ENCODE results near the gene STK32C. TPM values are rescaled to one million over a fixed set of nuclear protein-coding genes. Genes with fewer than 3 reads are reported as not detected.

Gene STK32C
- polyA plus RNA-seq, 2 donors = 4.5 to 5.6 TPM

DNA sequence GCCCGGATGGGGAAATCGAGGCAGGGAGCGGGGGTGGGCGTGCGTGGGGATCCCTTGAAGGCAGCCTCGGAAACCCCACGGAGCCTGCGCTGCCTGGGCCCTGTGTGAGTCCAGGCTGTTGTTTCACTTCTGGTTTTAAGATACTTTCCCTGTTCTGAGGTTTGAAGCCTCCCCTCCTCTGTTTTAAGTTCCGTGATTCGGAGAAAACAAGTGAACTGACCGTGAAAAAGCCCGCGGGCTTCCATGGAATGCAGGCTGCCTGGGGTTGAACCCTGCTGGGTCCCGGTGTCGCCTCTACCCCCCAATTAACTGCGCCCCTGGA lies 24.6 kb upstream of the STK32C start:
- peaks cover 0 to 2% of the 10 kb centered on the region in 2 donors for H3K4me1 ChIP-seq (ENCODE audit: control insufficient read depth in 2 of 2, insufficient read depth in 2 of 2, low read length in 1 of 2)
- 9% methylated on average over 16 of the region's 16 CpGs for WGBS, 2 donors
- peak overlapping the region; percentile 41 to 76 for H3K27ac ChIP-seq (ENCODE audit: low read depth in 2 of 2, low read length in 1 of 2)

GRCh38 chr10:132331601-132332432 lies 24.1 kb upstream of the STK32C start, which contains the start of gene LRRC27:
Gene LRRC27 (plus strand): TSS chr10:132332193. CDS start chr10:132333525, 1,332 bp downstream.
- Histone ChIP-seq H3K27me3 (ENCODE audit: control insufficient read depth in 1 of 2, insufficient read depth in 2 of 2, low read length in 2 of 2) (no peaks in the 10 kb centered on the region), H3K36me3 (ENCODE audit: control insufficient read depth in 2 of 2, insufficient read depth in 2 of 2, low read length in 1 of 2) (no peaks in the 10 kb centered on the region), H3K4me1 (ENCODE audit: control insufficient read depth in 2 of 2, insufficient read depth in 2 of 2, low read length in 1 of 2) (peaks cover 0 to 2% of the 10 kb centered on the region in 2 donors), H3K4me3 (ENCODE audit: low read depth in 1 of 2, low read length in 2 of 2) (peak within 1 kb of the TSS; percentile 58 to 80), H3K27ac (ENCODE audit: low read depth in 2 of 2, low read length in 1 of 2) (peak within 1 kb of the TSS; percentile 51 to 89), H3K9me3 (ENCODE audit: control insufficient read depth in 2 of 2, insufficient read depth in 1 of 2, low read depth in 1 of 2, low read length in 1 of 2) (no peaks in the 10 kb centered on the region)
- 0 to 1% methylated on average over 76 to 88 of the region's 89 CpGs for WGBS, 2 donors

More for the DNA sequence above, 24.6 kb upstream of the STK32C start:
- no peaks in the 10 kb centered on the region for H3K27me3 ChIP-seq (ENCODE audit: control insufficient read depth in 1 of 2, insufficient read depth in 2 of 2, low read length in 2 of 2)
- H3K36me3 ChIP-seq (ENCODE audit: control insufficient read depth in 2 of 2, insufficient read depth in 2 of 2, low read length in 1 of 2) = no peaks in the 10 kb centered on the region
- peak overlapping the region; percentile 58 to 80 for H3K4me3 ChIP-seq (ENCODE audit: low read depth in 1 of 2, low read length in 2 of 2)
- H3K9me3 ChIP-seq (ENCODE audit: control insufficient read depth in 2 of 2, insufficient read depth in 1 of 2, low read depth in 1 of 2, low read length in 1 of 2) = no peaks in the 10 kb centered on the region

DNA sequence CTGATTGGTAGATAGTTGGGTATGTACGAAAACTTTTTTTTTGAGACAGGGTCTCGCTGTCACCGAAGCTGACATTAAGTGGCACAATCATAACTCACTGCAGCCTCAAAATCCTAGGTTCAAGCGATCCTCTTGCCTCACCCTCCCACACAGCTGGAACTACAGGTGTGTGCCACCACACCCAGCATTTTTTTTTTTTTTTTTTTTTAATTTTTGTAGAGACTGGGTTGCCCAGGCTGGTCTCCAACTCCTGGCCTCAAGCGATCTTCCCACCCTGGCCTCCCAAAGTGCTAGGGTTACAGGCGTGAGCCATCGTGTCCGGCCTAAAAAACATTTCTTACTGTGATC lies 22.7 kb upstream of the STK32C start:
- H3K27ac ChIP-seq (ENCODE audit: low read depth in 2 of 2, low read length in 1 of 2) = peak overlapping the region in 1 of 2 donors; percentile 38
- WGBS, 2 donors = 82 to 85% methylated on average over 8 of the region's 8 CpGs

DNA sequence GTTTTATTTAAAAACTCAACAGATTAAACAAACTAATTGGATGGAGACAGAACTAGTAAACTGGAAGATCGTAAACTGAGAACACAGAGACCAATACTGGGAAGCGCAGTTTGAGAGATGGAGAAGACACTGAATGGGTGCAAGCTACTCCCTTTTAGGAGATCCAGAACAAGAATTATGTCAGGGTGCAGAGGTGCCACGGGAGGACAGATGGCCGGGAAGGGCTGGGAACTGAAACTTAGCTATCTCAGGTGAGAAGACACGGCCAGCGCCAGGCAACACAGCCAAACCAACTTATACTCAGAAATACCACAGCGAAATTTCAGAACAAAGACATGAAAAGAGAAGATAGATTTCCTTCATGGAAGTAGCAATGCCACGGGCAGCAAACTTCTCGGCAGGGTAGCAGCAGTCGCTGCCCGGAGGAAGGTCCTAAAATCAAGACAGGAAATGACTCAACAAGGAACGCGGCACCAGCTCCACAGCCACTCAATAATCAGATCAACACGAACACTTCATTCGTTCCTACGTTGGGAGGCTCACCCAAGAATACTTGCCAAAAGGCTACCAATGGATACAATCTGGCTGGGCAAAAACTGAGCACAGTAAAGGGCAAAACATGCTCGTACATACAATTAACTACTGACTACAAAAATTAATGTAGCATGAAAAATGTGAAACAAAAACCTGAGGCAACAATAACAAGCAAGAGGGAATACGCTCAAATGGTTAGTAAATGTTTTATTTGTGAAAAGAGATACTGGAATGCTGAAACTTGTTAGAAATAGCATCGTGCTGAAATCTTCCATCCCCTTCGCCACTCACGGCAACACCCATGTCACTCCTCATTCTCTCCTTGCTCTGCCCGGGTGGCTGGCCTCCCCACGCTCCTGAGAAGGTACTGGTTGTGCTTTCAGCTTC lies 22.1 kb upstream of the STK32C start:
- H3K27ac ChIP-seq (ENCODE audit: low read depth in 2 of 2, low read length in 1 of 2) = peak overlapping the region; percentile 37 to 38
- H3K27me3 ChIP-seq (ENCODE audit: control insufficient read depth in 1 of 2, insufficient read depth in 2 of 2, low read length in 2 of 2) = no peaks in the 10 kb centered on the region
- peaks cover 0 to 2% of the 10 kb centered on the region in 2 donors for H3K4me1 ChIP-seq (ENCODE audit: control insufficient read depth in 2 of 2, insufficient read depth in 2 of 2, low read length in 1 of 2)
- 64 to 65% methylated on average over 23 of the region's 23 CpGs for WGBS, 2 donors
- peak overlapping the region in 1 of 2 donors; percentile 18 for H3K4me3 ChIP-seq (ENCODE audit: low read depth in 1 of 2, low read length in 2 of 2)
- no peaks in the 10 kb centered on the region for H3K36me3 ChIP-seq (ENCODE audit: control insufficient read depth in 2 of 2, insufficient read depth in 2 of 2, low read length in 1 of 2)
- no peaks in the 10 kb centered on the region for H3K9me3 ChIP-seq (ENCODE audit: control insufficient read depth in 2 of 2, insufficient read depth in 1 of 2, low read depth in 1 of 2, low read length in 1 of 2)

More for the DNA sequence above, 22.7 kb upstream of the STK32C start:
- Histone ChIP-seq H3K9me3 (ENCODE audit: control insufficient read depth in 2 of 2, insufficient read depth in 1 of 2, low read depth in 1 of 2, low read length in 1 of 2) (no peaks in the 10 kb centered on the region), H3K4me3 (ENCODE audit: low read depth in 1 of 2, low read length in 2 of 2) (peak overlapping the region in 1 of 2 donors; percentile 18), H3K4me1 (ENCODE audit: control insufficient read depth in 2 of 2, insufficient read depth in 2 of 2, low read length in 1 of 2) (peaks cover 0 to 2% of the 10 kb centered on the region in 2 donors), H3K27me3 (ENCODE audit: control insufficient read depth in 1 of 2, insufficient read depth in 2 of 2, low read length in 2 of 2) (no peaks in the 10 kb centered on the region), H3K36me3 (ENCODE audit: control insufficient read depth in 2 of 2, insufficient read depth in 2 of 2, low read length in 1 of 2) (no peaks in the 10 kb centered on the region)

- WGBS, 2 donors = 62 to 64% methylated on average over 8 of the region's 8 CpGs
- no peaks in the 10 kb centered on the region for H3K36me3 ChIP-seq (ENCODE audit: control insufficient read depth in 2 of 2, insufficient read depth in 2 of 2, low read length in 1 of 2)
- H3K9me3 ChIP-seq (ENCODE audit: control insufficient read depth in 2 of 2, insufficient read depth in 1 of 2, low read depth in 1 of 2, low read length in 1 of 2) = no peaks in the 10 kb centered on the region
- no peak overlapping the region for H3K4me3 ChIP-seq (ENCODE audit: low read depth in 1 of 2, low read length in 2 of 2)
- no peaks in the 10 kb centered on the region for H3K27me3 ChIP-seq (ENCODE audit: control insufficient read depth in 1 of 2, insufficient read depth in 2 of 2, low read length in 2 of 2)
- peaks cover 0 to 2% of the 10 kb centered on the region in 2 donors for H3K4me1 ChIP-seq (ENCODE audit: control insufficient read depth in 2 of 2, insufficient read depth in 2 of 2, low read length in 1 of 2)
- no peak overlapping the region for H3K27ac ChIP-seq (ENCODE audit: low read depth in 2 of 2, low read length in 1 of 2)
These were observed 21.0 kb upstream of the STK32C start for GRCh38 chr10:132328738-132329137.

GRCh38 chr10:132328106-132328505 lies 20.4 kb upstream of the STK32C start:
- Histone ChIP-seq H3K9me3 (ENCODE audit: control insufficient read depth in 2 of 2, insufficient read depth in 1 of 2, low read depth in 1 of 2, low read length in 1 of 2) (no peaks in the 10 kb centered on the region), H3K4me3 (ENCODE audit: low read depth in 1 of 2, low read length in 2 of 2) (no peak overlapping the region), H3K36me3 (ENCODE audit: control insufficient read depth in 2 of 2, insufficient read depth in 2 of 2, low read length in 1 of 2) (no peaks in the 10 kb centered on the region), H3K27me3 (ENCODE audit: control insufficient read depth in 1 of 2, insufficient read depth in 2 of 2, low read length in 2 of 2) (no peaks in the 10 kb centered on the region), H3K4me1 (ENCODE audit: control insufficient read depth in 2 of 2, insufficient read depth in 2 of 2, low read length in 1 of 2) (peaks cover 0 to 2% of the 10 kb centered on the region in 2 donors), H3K27ac (ENCODE audit: low read depth in 2 of 2, low read length in 1 of 2) (no peak overlapping the region)
- 93 to 97% methylated on average over 9 of the region's 9 CpGs for WGBS, 2 donors

- H3K4me1 ChIP-seq (ENCODE audit: control insufficient read depth in 2 of 2, insufficient read depth in 2 of 2, low read length in 1 of 2) = peaks cover 0 to 2% of the 10 kb centered on the region in 2 donors
- H3K4me3 ChIP-seq (ENCODE audit: low read depth in 1 of 2, low read length in 2 of 2) = no peak overlapping the region
- no peaks in the 10 kb centered on the region for H3K9me3 ChIP-seq (ENCODE audit: control insufficient read depth in 2 of 2, insufficient read depth in 1 of 2, low read depth in 1 of 2, low read length in 1 of 2)
- H3K27me3 ChIP-seq (ENCODE audit: control insufficient read depth in 1 of 2, insufficient read depth in 2 of 2, low read length in 2 of 2) = no peaks in the 10 kb centered on the region
- 72 to 86% methylated on average over 4 of the region's 4 CpGs for WGBS, 2 donors
- H3K27ac ChIP-seq (ENCODE audit: low read depth in 2 of 2, low read length in 1 of 2) = no peak overlapping the region
- no peaks in the 10 kb centered on the region for H3K36me3 ChIP-seq (ENCODE audit: control insufficient read depth in 2 of 2, insufficient read depth in 2 of 2, low read length in 1 of 2)
These were observed 19.2 kb upstream of the STK32C start for GRCh38 chr10:132326925-132327324.

- Histone ChIP-seq H3K9me3 (ENCODE audit: control insufficient read depth in 2 of 2, insufficient read depth in 1 of 2, low read depth in 1 of 2, low read length in 1 of 2) (no peaks in the 10 kb centered on the region), H3K36me3 (ENCODE audit: control insufficient read depth in 2 of 2, insufficient read depth in 2 of 2, low read length in 1 of 2) (no peaks in the 10 kb centered on the region)
- WGBS, 2 donors = 84 to 88% methylated on average over 11 of the region's 11 CpGs
These were observed 18.7 kb upstream of the STK32C start for GRCh38 chr10:132326344-132326889.

DNA sequence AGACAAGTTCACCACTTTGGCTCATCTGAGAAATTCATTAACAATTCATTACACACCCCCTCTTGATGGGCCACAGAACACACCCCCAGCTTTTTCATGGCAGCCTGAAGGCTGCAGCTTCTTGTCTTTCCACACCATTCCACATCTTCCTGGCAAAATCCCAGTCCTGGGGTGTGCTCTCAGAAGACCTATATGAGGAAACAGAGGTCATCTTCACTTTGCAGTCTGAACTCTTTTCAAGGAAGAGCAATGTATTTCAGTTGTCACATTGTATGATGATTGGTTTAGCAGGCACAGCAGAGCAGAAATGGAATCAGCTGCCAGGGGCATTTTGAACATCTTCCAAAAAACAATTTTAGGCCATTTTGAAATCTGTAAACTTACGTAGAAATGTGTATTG lies 16.4 kb upstream of the STK32C start:
- Histone ChIP-seq H3K36me3 (ENCODE audit: control insufficient read depth in 2 of 2, insufficient read depth in 2 of 2, low read length in 1 of 2) (no peaks in the 10 kb centered on the region), H3K9me3 (ENCODE audit: control insufficient read depth in 2 of 2, insufficient read depth in 1 of 2, low read depth in 1 of 2, low read length in 1 of 2) (no peaks in the 10 kb centered on the region), H3K27me3 (ENCODE audit: control insufficient read depth in 1 of 2, insufficient read depth in 2 of 2, low read length in 2 of 2) (no peaks in the 10 kb centered on the region), H3K4me1 (ENCODE audit: control insufficient read depth in 2 of 2, insufficient read depth in 2 of 2, low read length in 1 of 2) (peaks cover 0 to 6% of the 10 kb centered on the region in 2 donors), H3K27ac (ENCODE audit: low read depth in 2 of 2, low read length in 1 of 2) (no peak overlapping the region), H3K4me3 (ENCODE audit: low read depth in 1 of 2, low read length in 2 of 2) (no peak overlapping the region)
- WGBS, 2 donors = 90 to 91% methylated on average over 1 of the region's 1 CpG

More at GRCh38 chr10:132326344-132326889, 18.7 kb upstream of the STK32C start:
- H3K27me3 ChIP-seq (ENCODE audit: control insufficient read depth in 1 of 2, insufficient read depth in 2 of 2, low read length in 2 of 2) = no peaks in the 10 kb centered on the region
- no peak overlapping the region for H3K4me3 ChIP-seq (ENCODE audit: low read depth in 1 of 2, low read length in 2 of 2)
- peaks cover 0 to 2% of the 10 kb centered on the region in 2 donors for H3K4me1 ChIP-seq (ENCODE audit: control insufficient read depth in 2 of 2, insufficient read depth in 2 of 2, low read length in 1 of 2)
- no peak overlapping the region for H3K27ac ChIP-seq (ENCODE audit: low read depth in 2 of 2, low read length in 1 of 2)

All from esophagus (tissue), 2 donors.